ENCODE results near the gene TRPM2.

- TF ChIP-seq CTCF (IDR thresholded peaks at IDR 0.05), result no peak
- no peak for TF ChIP-seq EP300 (IDR thresholded peaks at IDR 0.05)
- TF ChIP-seq POLR2AphosphoS5 (IDR thresholded peaks at IDR 0.05), result no peak
- TF ChIP-seq POLR2A (IDR thresholded peaks at IDR 0.05), result no peak
Measured at GRCh38 chr21:44458971-44459711, 105.7 kb downstream of the TRPM2 start.

All from stomach (tissue), 4 donors.